ENCODE measurements around the gene RHBDD1. TPM values are rescaled to one million over a fixed set of nuclear protein-coding genes. Genes with fewer than 3 reads are reported as not detected.

The RHBDD1 gene
- total RNA-seq, 2 donors from 2014 or later, result 7.9 to 9.9 TPM

DNA sequence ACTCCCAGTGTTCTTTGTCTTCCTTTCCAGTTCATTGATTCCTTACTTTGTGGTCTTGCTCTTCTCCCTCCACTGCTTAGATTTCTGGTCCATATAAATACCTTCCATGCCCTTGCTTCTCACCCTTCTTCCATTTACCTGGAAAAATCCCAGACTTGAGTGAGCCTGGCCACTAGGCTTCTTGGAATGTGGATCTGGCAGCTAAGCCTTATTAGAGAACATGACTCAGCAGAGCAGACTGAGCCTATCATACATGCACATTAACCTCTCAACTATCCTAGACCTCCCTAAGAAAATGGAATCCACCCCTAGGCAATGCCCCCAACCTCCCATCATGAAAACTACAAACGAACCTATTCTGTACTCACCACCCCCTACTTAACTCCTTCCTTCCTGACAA, 127.7 kb downstream of the RHBDD1 start:
- ATAC-seq (no peak), DNase-seq (no peak)
- 53 to 56% methylated on average over 1 of the region's 1 CpG for WGBS, 2 donors

DNA sequence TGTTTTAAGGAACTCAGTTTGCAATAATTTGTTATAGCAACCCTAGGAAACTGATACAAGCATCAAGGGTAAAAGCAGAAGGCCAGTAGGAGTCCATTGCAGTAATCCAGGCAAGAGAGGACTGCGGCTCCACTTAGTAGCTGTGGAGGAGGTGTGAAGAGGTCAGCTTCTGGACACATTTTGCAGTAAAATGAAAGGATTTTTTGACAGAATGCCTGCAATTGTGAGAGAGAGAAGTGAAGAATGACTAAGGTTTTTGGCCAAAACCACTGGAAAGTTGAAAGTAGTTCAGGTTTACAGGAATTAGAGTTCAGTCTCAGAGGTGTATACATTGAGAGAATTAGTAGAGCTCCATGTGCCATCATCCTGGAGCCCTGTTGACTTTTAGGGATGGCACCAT, 129.5 kb downstream of the RHBDD1 start:
- Histone ChIP-seq H3K36me3 (replicated peaks in 1 of 2; ENCODE audit: insufficient read depth in 1 of 2, low read depth in 2 of 2) (no peaks in the 10 kb centered on the region), H3K4me3 (no peak overlapping the region), H3K27ac (no peak overlapping the region), H3K27me3 (no peaks in the 10 kb centered on the region), H3K4me1 (no peaks in the 10 kb centered on the region), H3K9me3 (no peaks in the 10 kb centered on the region)
- TF ChIP-seq, protein P1, sequence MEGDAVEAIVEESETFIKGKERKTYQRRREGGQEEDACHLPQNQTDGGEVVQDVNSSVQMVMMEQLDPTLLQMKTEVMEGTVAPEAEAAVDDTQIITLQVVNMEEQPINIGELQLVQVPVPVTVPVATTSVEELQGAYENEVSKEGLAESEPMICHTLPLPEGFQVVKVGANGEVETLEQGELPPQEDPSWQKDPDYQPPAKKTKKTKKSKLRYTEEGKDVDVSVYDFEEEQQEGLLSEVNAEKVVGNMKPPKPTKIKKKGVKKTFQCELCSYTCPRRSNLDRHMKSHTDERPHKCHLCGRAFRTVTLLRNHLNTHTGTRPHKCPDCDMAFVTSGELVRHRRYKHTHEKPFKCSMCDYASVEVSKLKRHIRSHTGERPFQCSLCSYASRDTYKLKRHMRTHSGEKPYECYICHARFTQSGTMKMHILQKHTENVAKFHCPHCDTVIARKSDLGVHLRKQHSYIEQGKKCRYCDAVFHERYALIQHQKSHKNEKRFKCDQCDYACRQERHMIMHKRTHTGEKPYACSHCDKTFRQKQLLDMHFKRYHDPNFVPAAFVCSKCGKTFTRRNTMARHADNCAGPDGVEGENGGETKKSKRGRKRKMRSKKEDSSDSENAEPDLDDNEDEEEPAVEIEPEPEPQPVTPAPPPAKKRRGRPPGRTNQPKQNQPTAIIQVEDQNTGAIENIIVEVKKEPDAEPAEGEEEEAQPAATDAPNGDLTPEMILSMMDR (IDR thresholded peaks at IDR 0.05), result no peak
- no peak for TF ChIP-seq POLR2A (IDR thresholded peaks at IDR 0.05)
- ATAC-seq, result no peak
- DNase-seq, result no peak
- intact Hi-C loops (cut with DNase I), result no loop called here
- 95% methylated on average over 1 of the region's 1 CpG for WGBS, 2 donors

More for the DNA sequence above, 127.7 kb downstream of the RHBDD1 start:
- Histone ChIP-seq H3K27ac (no peak overlapping the region), H3K4me3 (no peak overlapping the region), H3K4me1 (no peaks in the 10 kb centered on the region), H3K27me3 (no peaks in the 10 kb centered on the region), H3K9me3 (no peaks in the 10 kb centered on the region), H3K36me3 (replicated peaks in 1 of 2; ENCODE audit: insufficient read depth in 1 of 2, low read depth in 2 of 2) (no peaks in the 10 kb centered on the region)
- TF ChIP-seq, protein P1 (IDR thresholded peaks at IDR 0.05), result no peak
- no peak for TF ChIP-seq POLR2A (IDR thresholded peaks at IDR 0.05)
- intact Hi-C loops (cut with DNase I), result no loop called here

DNA sequence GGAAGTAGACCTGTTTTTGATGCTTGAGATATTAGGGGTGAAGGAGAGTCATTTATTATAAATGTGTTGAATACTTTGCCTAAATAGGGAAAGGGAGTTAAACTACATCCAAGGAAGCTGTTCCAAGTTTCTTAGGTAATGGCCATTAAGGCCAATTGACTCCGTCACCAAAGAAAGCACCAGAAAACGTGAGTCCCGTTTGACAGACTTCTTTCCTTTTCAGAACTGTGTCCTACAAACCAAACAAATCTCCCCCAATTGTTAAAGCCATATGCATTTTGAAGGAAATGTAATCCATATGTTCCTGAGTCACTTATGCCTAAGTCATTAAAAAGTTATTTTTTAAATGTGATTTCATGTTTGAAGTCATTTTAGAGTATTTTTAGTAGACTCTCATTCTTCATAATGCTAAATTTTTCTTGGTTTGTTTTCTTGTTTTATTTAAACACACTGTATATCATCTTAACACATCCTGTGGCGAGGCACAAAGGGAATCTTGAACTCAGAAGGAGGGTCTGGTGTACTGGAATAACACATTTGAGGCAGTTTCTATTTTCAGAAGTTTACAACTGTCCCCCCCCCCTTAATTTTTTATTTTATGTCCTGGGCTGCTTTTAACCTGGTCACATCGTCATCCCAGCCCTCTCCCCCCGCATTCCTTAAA, 133.7 kb downstream of the RHBDD1 start:
- WGBS, 2 donors, result 71 to 86% methylated on average over 6 of the region's 6 CpGs
- Histone ChIP-seq H3K36me3 (replicated peaks in 1 of 2; ENCODE audit: insufficient read depth in 1 of 2, low read depth in 2 of 2) (no peaks in the 10 kb centered on the region), H3K27me3 (no peaks in the 10 kb centered on the region), H3K4me1 (no peaks in the 10 kb centered on the region), H3K27ac (no peak overlapping the region), H3K4me3 (no peak overlapping the region), H3K9me3 (no peaks in the 10 kb centered on the region)
- TF ChIP-seq, protein P1 (IDR thresholded peaks at IDR 0.05), result no peak
- intact Hi-C loops (cut with DNase I), result no loop called here
- DNase-seq, result no peak
- ATAC-seq, result no peak

DNA sequence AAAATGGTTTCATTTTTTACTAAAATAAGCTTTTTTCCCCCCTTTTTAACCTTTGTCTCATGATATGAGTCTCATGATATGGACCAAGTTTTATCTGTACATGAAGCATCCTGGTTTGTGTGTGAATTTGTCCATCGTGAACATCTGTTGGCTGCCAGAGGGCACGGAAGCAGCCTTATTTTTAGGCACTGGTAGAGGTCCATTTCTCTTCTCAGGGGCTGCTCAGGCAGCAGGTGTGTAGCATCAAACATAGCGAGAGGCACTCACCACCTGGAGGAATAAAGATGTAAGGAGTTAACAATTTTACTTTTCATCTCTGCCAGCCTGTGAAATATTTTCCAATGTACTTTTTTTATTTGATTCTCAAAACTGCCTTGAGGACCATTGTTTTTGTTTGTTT, 134.5 kb downstream of the RHBDD1 start:
- 66 to 70% methylated on average over 3 of the region's 3 CpGs for WGBS, 2 donors
- H3K9me3 ChIP-seq, result no peaks in the 10 kb centered on the region
- H3K27me3 ChIP-seq, result no peaks in the 10 kb centered on the region
- H3K4me3 ChIP-seq, result no peak overlapping the region
- H3K4me1 ChIP-seq, result no peaks in the 10 kb centered on the region
- DNase-seq (no peak), ATAC-seq (no peak)
- no peaks in the 10 kb centered on the region for H3K36me3 ChIP-seq (replicated peaks in 1 of 2; ENCODE audit: insufficient read depth in 1 of 2, low read depth in 2 of 2)
- TF ChIP-seq POLR2A (IDR thresholded peaks at IDR 0.05), result no peak
- TF ChIP-seq, protein P1 (IDR thresholded peaks at IDR 0.05), result no peak
- intact Hi-C loops (cut with DNase I), result no loop called here
- no peak overlapping the region for H3K27ac ChIP-seq

DNA sequence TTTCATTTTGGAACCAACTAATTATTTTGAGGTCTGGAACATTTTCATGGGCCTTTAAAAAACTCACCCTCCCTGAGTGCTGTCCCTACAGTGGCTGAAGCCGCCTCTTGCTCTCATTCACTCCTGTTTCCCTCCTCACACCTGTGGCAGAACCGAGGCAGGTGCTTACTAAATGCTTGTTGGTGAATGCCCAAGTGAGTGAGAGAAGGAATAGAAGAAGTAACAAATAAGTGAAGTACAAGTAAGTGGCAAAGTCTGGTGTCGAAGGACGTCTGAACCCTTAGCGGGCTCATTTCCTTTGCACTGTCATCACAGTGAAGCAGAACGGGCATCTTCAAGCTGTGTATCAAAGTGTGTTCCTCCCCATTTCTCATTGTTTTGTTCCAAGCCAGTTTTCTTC, 135.2 kb downstream of the RHBDD1 start:
- WGBS, 2 donors, result 80 to 92% methylated on average over 6 of the region's 6 CpGs

More for the DNA sequence above, 135.2 kb downstream of the RHBDD1 start:
- no peaks in the 10 kb centered on the region for H3K9me3 ChIP-seq
- TF ChIP-seq POLR2A (IDR thresholded peaks at IDR 0.05), result no peak
- TF ChIP-seq, protein P1 (IDR thresholded peaks at IDR 0.05), result no peak
- no peak for DNase-seq
- H3K27ac ChIP-seq, result no peak overlapping the region
- H3K36me3 ChIP-seq (replicated peaks in 1 of 2; ENCODE audit: insufficient read depth in 1 of 2, low read depth in 2 of 2), result no peaks in the 10 kb centered on the region
- intact Hi-C loops (cut with DNase I), result no loop called here
- no peak overlapping the region for H3K4me3 ChIP-seq
- no peak for ATAC-seq
- no peaks in the 10 kb centered on the region for H3K27me3 ChIP-seq
- no peaks in the 10 kb centered on the region for H3K4me1 ChIP-seq
